Measurements from ENCODE around the gene ARFGEF3.

- TF ChIP-seq CTCF (conservative IDR thresholded peaks at IDR 0.05; ENCODE audit: low read depth, low read length) (no peak), EZH2 (IDR thresholded peaks at IDR 0.05; ENCODE audit: low read length, unreplicated experiment) (no peak), EZH2phosphoT487 (IDR thresholded peaks at IDR 0.05; ENCODE audit: borderline replicate concordance, low read length) (no peak)
Observed at GRCh38 chr6:138318741-138319375, 157.1 kb downstream of the ARFGEF3 start.
